SK-N-SH treated with all-trans-retinoic acid at 6 μM for 48 hours (cell line): ENCODE measurements around the gene PTPRD.

Experiments
- ATAC-seq: fragments of 200-7000 bp; cut with Tn5 transposase; 3 replicates; pipeline ENCODE4 v1.9.1; 2020; ENCODE audit warnings: mild to moderate bottlenecking, moderate library complexity
- ARNTL ChIP-seq: fragments of 450-650 bp; formaldehyde crosslinking; IDR thresholded peaks from 2 replicates; pipeline ENCODE4 v1.5.0; 2020; ENCODE audit warnings: low read depth, mild to moderate bottlenecking, moderate library complexity, borderline replicate concordance
- BACH2 ChIP-seq: fragments of 250-450 bp; sonication (Bioruptor Pico); IDR thresholded peaks from 2 replicates; pipeline ENCODE4 v1.9.0; 2021; ENCODE audit warnings: mild to moderate bottlenecking, borderline replicate concordance
- CSDC2 ChIP-seq: fragments of 250-450 bp; sonication (Bioruptor Pico); IDR thresholded peaks from 2 replicates; pipeline ENCODE4 v1.5.0; 2020; ENCODE audit warnings: mild to moderate bottlenecking, moderate library complexity
- ESRRG ChIP-seq: fragments of 250-450 bp; sonication (Bioruptor Pico); IDR thresholded peaks from 2 replicates; pipeline ENCODE4 v1.6.1; 2021; ENCODE audit warnings: mild to moderate bottlenecking
- GLIS3 ChIP-seq: fragments of 250-450 bp; sonication (Bioruptor Pico); IDR thresholded peaks from 2 replicates; pipeline ENCODE4 v1.5.0; 2020; ENCODE audit warnings: mild to moderate bottlenecking, moderate library complexity
- ISL1 ChIP-seq: fragments of 250-450 bp; sonication (Bioruptor Pico); IDR thresholded peaks from 2 replicates; pipeline ENCODE4 v2.1.2; 2022; ENCODE audit warnings: mild to moderate bottlenecking, moderate library complexity
- OSR1 ChIP-seq: fragments of 250-450 bp; sonication (Bioruptor Pico); IDR thresholded peaks from 2 replicates; pipeline ENCODE4 v1.8.0; 2022; ENCODE audit warnings: moderate library complexity, mild to moderate bottlenecking, inconsistent platforms
- PPARA ChIP-seq: fragments of 250-450 bp; sonication (Bioruptor Pico); IDR thresholded peaks from 2 replicates; pipeline ENCODE4 v1.5.0; 2020; ENCODE audit warnings: mild to moderate bottlenecking, borderline replicate concordance
- RARB ChIP-seq: fragments of 250-450 bp; sonication (Bioruptor Pico); IDR thresholded peaks from 2 replicates; pipeline ENCODE4 v1.8.0; 2021; ENCODE audit warnings: mild to moderate bottlenecking, moderate library complexity
- SNAI2 ChIP-seq: fragments of 250-450 bp; sonication (Bioruptor Pico); IDR thresholded peaks from 2 replicates; pipeline ENCODE4 v1.5.0; 2020; ENCODE audit warnings: mild to moderate bottlenecking, moderate library complexity
- TCF4 ChIP-seq: fragments of 250-450 bp; sonication (Bioruptor Pico); IDR thresholded peaks from 2 replicates; pipeline ENCODE4 v1.8.0; 2021; ENCODE audit warnings: mild to moderate bottlenecking, moderate library complexity, borderline replicate concordance
- TOX ChIP-seq: fragments of 250-450 bp; sonication (Bioruptor Pico); IDR thresholded peaks from 2 replicates; pipeline ENCODE4 v1.8.0; 2021; ENCODE audit warnings: mild to moderate bottlenecking, moderate library complexity, borderline replicate concordance
- ZC3H10 ChIP-seq: fragments of 250-450 bp; sonication (Bioruptor Pico); IDR thresholded peaks from 2 replicates; pipeline ENCODE4 v1.5.1; 2021; ENCODE audit warnings: mild to moderate bottlenecking, moderate library complexity
- ZFP3 ChIP-seq: fragments of 250-450 bp; sonication (Bioruptor Pico); IDR thresholded peaks from 2 replicates; pipeline ENCODE4 v1.5.0; 2020; ENCODE audit warnings: mild to moderate bottlenecking, moderate library complexity
- ZFP30 ChIP-seq: fragments of 450-650 bp; formaldehyde crosslinking; IDR thresholded peaks from 2 replicates; pipeline ENCODE4 v1.5.0; 2022; ENCODE audit warnings: mild to moderate bottlenecking, moderate library complexity
- ZNF70 ChIP-seq: fragments of 450-650 bp; formaldehyde crosslinking; IDR thresholded peaks from 2 replicates; pipeline ENCODE4 v1.5.0; 2020; ENCODE audit warnings: mild to moderate bottlenecking, moderate library complexity
- ZNF8 ChIP-seq: fragments of 450-650 bp; formaldehyde crosslinking; IDR thresholded peaks from 2 replicates; pipeline ENCODE4 v1.5.0; 2020; ENCODE audit warnings: mild to moderate bottlenecking, moderate library complexity
- TF ChIP-seq, protein P1 (sequence below): fragments of 250-450 bp; sonication (Bioruptor Pico); IDR thresholded peaks from 2 replicates; pipeline ENCODE4 v1.5.1; 2020; ENCODE audit warnings: low read depth, mild to moderate bottlenecking, moderate library complexity
- TF ChIP-seq, protein P2 (sequence below): fragments of 250-450 bp; sonication (Bioruptor Pico); IDR thresholded peaks from 2 replicates; pipeline ENCODE4 v1.8.0; 2021; ENCODE audit warnings: low read depth, mild to moderate bottlenecking, moderate library complexity, borderline replicate concordance
- TF ChIP-seq, protein P3 (sequence below): fragments of 250-450 bp; sonication (Bioruptor Pico); IDR thresholded peaks from 2 replicates; pipeline ENCODE4 v1.5.1; 2021; ENCODE audit warnings: mild to moderate bottlenecking, moderate library complexity
- TF ChIP-seq, protein P4 (sequence below): fragments of 250-450 bp; sonication (Bioruptor Pico); IDR thresholded peaks from 2 replicates; pipeline ENCODE4 v1.8.0; 2020; ENCODE audit warnings: mild to moderate bottlenecking, moderate library complexity, borderline replicate concordance

Gene PTPRD

DNA sequence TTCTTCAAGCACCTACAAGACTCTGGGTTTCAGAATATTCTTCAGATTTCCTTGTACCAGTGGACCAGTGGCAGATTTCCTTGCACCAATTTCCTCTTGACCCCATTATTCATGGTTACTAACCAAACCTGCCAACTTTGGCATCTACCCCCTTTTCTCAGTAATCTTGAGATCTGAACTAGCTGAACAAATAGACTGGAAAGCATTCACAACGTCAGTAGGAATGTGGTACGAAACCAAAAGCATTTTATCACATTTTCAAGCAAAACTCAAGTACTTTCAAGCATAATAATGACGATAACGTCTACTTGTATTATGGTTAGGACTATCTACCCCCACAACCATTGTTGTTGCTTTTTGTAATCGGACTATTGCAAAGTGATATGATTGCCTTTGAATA is 1217.3 kb downstream of the PTPRD start:
- TF ChIP-seq PPARA = no peak
- TF ChIP-seq ZNF70 = no peak
- TF ChIP-seq, protein P1, sequence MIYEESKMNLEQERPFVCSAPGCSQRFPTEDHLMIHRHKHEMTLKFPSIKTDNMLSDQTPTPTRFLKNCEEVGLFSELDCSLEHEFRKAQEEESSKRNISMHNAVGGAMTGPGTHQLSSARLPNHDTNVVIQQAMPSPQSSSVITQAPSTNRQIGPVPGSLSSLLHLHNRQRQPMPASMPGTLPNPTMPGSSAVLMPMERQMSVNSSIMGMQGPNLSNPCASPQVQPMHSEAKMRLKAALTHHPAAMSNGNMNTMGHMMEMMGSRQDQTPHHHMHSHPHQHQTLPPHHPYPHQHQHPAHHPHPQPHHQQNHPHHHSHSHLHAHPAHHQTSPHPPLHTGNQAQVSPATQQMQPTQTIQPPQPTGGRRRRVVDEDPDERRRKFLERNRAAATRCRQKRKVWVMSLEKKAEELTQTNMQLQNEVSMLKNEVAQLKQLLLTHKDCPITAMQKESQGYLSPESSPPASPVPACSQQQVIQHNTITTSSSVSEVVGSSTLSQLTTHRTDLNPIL = no peak
- no peak for TF ChIP-seq ZNF8
- TF ChIP-seq TOX (CRISPR knock-in tag) = no peak
- TF ChIP-seq BACH2 (CRISPR knock-in tag) = no peak
- no peak for TF ChIP-seq OSR1 (CRISPR knock-in tag)
- TF ChIP-seq, protein P2, sequence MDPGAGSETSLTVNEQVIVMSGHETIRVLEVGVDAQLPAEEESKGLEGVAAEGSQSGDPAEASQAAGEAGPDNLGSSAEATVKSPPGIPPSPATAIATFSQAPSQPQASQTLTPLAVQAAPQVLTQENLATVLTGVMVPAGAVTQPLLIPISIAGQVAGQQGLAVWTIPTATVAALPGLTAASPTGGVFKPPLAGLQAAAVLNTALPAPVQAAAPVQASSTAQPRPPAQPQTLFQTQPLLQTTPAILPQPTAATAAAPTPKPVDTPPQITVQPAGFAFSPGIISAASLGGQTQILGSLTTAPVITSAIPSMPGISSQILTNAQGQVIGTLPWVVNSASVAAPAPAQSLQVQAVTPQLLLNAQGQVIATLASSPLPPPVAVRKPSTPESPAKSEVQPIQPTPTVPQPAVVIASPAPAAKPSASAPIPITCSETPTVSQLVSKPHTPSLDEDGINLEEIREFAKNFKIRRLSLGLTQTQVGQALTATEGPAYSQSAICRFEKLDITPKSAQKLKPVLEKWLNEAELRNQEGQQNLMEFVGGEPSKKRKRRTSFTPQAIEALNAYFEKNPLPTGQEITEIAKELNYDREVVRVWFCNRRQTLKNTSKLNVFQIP (CRISPR knock-in tag) = no peak
- TF ChIP-seq ARNTL (CRISPR knock-in tag) = no peak
- no peak for TF ChIP-seq RARB
- TF ChIP-seq ESRRG (CRISPR knock-in tag) = no peak
- TF ChIP-seq, protein P3, sequence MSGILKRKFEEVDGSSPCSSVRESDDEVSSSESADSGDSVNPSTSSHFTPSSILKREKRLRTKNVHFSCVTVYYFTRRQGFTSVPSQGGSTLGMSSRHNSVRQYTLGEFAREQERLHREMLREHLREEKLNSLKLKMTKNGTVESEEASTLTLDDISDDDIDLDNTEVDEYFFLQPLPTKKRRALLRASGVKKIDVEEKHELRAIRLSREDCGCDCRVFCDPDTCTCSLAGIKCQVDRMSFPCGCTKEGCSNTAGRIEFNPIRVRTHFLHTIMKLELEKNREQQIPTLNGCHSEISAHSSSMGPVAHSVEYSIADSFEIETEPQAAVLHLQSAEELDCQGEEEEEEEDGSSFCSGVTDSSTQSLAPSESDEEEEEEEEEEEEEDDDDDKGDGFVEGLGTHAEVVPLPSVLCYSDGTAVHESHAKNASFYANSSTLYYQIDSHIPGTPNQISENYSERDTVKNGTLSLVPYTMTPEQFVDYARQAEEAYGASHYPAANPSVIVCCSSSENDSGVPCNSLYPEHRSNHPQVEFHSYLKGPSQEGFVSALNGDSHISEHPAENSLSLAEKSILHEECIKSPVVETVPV (CRISPR knock-in tag) = no peak
- ATAC-seq = no peak

DNA sequence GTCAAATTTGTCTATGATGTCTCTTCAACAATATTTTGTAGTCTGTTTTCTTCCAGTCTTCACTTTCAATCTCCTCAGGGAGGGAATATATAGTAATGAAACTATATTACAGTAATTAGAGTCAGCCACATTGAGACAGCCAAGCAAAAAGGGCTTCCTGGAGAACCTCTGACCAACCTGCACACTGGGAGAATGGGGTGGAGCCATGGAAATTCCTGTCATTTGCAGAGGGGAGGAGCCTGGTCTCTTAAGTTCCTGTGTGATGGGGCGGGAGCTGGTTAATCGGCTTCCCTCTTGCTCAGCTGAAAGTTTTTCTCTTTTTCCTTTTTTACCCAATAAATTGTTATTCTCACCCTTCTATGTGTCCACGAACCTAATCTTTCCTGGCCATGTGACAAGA is 1220.0 kb downstream of the PTPRD start:
- TF ChIP-seq ARNTL (CRISPR knock-in tag) = no peak
- TF ChIP-seq, protein P4, sequence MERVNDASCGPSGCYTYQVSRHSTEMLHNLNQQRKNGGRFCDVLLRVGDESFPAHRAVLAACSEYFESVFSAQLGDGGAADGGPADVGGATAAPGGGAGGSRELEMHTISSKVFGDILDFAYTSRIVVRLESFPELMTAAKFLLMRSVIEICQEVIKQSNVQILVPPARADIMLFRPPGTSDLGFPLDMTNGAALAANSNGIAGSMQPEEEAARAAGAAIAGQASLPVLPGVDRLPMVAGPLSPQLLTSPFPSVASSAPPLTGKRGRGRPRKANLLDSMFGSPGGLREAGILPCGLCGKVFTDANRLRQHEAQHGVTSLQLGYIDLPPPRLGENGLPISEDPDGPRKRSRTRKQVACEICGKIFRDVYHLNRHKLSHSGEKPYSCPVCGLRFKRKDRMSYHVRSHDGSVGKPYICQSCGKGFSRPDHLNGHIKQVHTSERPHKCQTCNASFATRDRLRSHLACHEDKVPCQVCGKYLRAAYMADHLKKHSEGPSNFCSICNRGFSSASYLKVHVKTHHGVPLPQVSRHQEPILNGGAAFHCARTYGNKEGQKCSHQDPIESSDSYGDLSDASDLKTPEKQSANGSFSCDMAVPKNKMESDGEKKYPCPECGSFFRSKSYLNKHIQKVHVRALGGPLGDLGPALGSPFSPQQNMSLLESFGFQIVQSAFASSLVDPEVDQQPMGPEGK = no peak
- no peak for TF ChIP-seq TCF4 (CRISPR knock-in tag)
- no peak for TF ChIP-seq PPARA
- no peak for TF ChIP-seq ZFP3
- TF ChIP-seq ZFP30 (CRISPR knock-in tag) = no peak
- TF ChIP-seq, protein P3 (CRISPR knock-in tag) = no peak
- TF ChIP-seq ZNF8 = no peak
- TF ChIP-seq OSR1 (CRISPR knock-in tag) = no peak
- TF ChIP-seq SNAI2 (CRISPR knock-in tag) = no peak
- TF ChIP-seq RARB = no peak
- no peak for TF ChIP-seq GLIS3 (CRISPR knock-in tag)
- no peak for TF ChIP-seq ZC3H10 (CRISPR knock-in tag)
- TF ChIP-seq ISL1 = no peak
- no peak for TF ChIP-seq CSDC2
- no peak for ATAC-seq

DNA sequence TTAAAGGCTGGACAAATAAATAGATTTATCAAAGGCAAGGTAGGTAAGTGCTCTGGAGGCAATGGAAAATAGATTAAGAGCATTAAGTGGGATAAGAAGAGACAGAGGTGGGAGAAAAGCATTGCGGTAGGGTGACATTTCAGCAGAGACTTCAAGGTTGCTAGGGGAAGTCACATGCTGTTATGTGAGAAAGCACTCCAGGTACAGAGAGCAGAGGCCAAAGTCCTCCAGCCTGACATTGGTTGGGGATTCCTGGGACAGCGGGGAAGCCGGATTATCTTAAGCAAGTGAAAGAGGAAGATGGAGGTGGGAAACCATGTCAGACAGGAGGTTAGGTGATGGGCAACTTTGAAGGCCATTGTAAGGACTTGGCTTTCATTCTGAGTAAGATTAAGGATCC is 1222.9 kb downstream of the PTPRD start:
- ATAC-seq = no peak

DNA sequence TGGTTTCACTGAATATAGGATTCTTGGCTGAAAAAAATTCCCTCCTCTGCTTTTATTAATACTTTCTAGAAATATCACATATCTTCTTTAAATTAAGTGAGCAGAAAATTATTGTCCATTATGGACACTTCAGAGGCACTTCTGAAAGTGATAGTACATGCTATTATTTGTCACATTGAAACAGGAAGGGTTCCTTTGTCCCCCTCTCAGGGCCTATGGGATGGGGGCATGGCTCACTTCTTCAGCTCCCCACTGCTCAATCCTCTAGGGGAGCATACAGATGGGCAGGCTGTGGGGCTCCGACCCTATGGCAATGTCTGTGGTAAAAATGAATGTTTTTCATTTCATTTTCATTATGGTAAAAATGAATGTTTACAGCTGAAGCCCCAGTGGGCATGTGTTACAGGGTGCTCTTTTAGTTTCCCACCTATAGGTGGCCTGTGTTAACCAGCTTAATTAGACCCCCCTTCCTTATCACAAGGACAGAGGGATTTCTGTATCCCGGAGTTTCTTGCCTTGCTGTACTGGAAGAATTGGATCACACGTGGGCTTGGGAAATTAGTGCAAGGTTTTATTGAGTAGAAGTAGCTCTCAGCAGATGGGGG is 1225.2 kb downstream of the PTPRD start:
- no peak for ATAC-seq
- no peak for TF ChIP-seq ZFP3

More for the DNA sequence above, 1222.9 kb downstream of the PTPRD start:
- TF ChIP-seq TOX (CRISPR knock-in tag) (no peak), ARNTL (CRISPR knock-in tag) (no peak), OSR1 (CRISPR knock-in tag) (no peak), GLIS3 (CRISPR knock-in tag) (no peak)
